Fibroblast of gingiva (primary cell): ENCODE data around the gene SLC41A1.

ENCODE experiments used
- DNase-seq: peaks from one replicate; pipeline ENCODE4 v3.0.0-alpha.2; 2011; ENCODE audit warnings: low read depth

SLC41A1 gene

DNA sequence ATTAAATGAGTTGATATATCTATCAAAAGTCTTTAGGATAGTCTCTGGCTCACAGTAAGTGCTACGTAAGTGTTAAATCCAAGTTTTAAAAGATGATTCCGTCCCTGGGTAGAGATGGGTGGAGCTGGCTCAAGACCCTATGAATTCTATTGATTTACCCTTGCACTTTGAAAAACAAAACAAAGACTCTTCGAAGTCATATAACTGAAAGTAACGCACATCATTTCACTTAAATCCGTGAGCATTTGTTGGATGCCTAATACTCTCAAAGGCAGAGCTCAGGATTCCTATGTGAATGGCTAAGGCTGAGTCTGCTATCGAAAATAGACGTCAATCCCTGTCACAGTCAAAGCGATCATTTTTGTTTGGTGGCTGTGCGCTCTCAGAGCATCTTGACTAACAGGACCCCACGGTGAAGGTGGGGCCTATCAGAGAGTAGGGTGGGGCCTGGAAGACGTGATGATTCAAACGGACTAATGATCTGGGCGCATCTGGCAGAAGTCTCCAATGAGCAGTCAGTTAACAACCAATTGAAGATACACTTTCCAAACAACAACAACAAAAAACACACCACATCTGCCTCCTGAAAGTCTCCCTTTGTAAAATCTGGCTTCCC, 61.9 kb downstream of the SLC41A1 start:
- no peak for DNase-seq

DNA sequence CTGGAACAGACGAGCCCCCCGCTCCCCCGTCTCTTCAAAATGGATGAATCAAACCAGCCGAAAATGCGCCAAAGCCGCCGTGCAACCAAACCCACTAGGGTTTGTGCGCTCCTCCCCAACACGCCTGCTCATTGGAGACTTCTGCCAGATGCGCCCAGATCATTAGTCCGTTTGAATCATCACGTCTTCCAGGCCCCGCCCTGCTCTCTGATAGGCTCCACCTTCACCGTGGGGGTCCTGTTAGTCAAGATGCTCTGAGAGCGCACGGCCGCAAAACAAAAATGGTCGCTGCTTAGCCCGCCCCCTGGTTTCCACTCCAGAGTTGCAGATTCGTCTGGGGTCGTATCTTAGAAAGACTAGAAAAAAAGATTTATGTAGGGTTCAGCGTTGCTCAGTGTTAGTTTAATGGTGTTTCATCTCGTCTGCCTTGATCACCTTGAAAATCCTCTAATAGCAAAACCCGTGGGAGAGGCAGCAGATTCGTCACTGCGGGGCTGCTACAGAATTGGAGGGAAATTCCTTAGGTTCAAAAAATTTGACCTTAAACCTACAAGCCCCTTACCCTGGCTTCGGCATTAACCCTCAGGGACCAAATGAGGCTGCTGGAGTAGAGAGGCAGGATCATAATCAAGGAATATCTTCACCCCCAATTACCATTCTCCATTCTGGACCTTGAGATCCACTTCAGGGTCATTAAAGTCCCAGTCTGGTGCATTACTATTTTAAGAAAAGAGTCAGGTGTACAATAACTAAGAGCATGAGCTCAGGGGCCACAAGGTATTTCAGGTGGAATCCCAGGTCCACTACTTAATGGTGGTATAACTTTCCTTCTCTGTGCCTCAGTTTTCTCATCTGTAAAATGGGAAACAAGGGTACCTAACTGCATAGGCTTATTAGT, 62.6 kb downstream of the SLC41A1 start, which contains the start of gene NUCKS1:
Gene NUCKS1, minus strand, starts transcription at position 45 of the 898 bp plus-strand sequence. CDS start 209 bp downstream, outside the sequence.
- peak; percentile 100 for DNase-seq

DNA sequence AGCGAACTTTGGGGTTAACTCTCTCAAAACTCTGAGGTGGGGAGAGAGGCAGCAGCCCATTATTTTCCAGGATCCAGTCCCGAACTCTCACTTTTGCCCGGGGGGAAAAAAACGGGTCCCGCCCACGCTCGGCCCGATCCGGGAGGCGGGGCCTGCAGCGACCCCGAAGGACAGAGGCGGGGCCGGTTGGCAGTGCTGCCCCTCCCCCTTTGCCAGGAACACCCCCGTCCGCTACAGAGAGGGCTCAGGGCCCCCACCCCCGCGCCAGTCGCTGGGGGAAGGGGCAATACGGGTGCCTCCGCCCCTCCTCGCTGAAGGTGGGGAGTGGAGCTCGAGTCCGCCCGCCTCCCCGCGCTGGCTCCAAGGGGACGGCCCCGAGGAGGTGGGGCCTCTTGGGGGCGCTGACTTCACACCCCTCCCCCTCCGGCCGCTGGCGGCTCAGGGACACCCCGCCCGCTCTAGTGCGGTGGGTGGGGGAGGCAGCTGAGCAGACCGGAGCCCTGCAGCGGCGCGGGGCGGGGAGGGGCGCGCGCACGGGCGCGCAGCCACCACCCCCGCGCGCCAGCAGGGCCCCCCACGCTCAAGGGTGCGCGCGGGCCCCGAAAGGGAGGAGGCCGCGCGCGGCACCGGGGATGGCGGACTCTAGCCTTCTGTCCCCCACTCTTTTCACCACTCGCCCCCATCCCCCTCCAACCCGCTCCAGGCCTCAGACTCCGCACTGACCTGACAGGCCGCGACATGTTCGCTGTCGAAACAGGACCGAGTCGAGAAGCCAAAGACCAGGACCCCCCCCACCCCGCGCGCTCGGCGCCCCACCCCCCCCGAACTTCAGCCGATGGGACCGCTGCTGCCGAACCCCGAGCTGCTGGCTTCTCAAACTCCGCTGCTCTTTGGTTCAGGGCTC, 63.5 kb downstream of the SLC41A1 start:
- DNase-seq, result peak; percentile 97

DNA sequence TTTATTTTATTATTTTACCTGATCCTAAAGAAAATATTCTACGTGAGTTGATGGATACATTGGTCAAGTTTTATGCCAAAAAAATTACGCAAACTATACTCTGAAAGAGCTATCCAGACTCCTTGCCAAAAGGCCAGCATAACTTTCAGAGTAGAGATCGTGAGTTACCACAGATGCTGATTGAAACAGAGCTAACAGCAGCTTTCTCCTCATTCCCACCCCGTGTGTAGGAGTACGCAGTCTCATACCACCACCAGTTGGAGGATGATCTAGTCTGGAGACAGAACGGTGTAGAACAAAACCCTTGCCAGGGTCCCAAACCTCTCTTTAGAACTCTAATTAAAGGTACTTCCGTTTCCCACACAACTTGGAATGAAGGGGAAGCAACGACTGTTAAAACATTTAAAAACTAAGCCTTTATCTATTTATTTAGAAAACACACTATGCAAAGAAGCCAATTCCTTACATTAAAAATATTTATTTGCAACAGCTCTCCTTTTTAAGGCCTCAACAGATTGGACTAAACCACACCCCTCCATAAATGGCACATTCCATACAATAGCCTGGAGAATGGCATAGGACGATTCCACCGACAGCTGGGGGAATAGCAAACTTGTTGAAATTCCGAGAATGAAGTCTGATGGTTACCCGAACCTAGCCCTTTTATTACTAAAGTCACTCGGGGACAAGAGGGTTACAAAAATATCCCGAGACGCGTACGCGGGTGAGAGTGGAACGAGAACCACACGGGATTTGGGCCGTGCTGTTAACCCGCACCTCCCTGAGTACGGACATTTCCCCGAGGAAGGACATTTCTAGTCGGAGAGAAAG, 64.4 kb downstream of the SLC41A1 start:
- DNase-seq, result peak; percentile 71

DNA sequence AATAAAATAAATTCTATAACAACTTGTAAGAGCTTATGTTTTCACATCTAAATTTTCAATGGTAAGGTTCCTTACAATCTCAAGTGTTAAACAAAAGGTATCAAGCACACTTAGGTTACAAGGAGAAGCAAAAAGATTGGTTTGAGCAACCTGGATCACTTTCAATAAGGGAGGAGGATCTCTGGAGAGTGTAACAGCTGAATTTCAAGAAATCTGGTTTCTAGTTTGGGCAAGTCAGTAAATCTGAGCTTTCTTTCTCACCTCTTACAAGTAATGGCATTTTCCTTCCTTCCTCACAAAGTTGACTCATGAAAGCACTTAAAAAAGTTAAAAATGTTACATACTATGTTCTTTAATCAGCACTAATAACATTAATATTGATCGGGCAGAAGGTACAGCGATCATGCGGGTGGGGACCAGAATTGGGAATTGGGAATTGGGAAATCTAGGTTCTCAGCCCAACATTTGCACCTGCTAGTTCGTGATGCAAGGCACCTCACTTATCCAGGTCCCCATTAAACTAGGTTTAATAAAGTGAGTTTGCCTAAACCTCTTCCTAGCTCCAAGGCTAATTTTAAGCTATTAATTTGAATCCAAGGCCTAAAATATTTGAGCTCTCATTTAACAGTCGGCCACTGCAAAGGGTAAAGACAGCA, 66.1 kb downstream of the SLC41A1 start:
- DNase-seq, result no peak

DNA sequence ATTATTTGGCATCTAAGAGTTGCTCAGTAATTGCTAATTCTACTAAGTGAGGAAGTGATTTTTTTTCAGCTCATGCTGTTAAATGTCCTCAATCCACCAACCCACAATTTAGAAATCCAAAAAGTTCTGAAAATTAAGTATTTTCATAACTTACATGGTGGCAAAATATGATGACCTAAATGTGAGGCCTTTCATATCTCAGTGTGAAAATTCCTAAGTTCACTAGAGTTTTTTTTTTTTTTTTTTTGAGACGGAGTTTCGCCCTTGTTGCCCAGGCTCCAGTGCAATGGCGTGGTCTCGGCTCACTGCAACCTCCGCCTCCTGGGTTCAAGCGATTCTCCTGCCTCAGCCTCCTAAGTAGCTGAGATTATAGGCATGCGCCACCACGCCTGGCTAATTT, 68.6 kb downstream of the SLC41A1 start:
- DNase-seq, result no peak

DNA sequence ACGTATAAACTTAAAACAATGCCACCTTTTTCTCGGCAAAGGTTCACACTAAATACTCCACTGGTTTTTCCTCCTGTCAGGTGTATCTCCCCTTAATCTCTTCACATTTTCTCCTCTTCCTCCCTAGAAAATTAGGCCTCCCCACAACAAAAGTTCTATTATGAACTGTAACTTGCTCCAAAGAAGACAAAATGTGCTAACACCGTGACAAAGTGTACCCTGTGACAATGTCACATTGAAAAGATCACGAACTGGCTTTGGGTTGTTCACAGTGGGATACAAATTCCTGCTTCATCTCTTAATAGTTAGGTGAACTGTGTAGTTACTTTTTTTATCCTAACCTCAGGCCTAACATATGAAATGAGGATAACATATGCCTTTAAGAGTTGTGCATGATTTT, 69.0 kb downstream of the SLC41A1 start:
- DNase-seq, result no peak

DNA sequence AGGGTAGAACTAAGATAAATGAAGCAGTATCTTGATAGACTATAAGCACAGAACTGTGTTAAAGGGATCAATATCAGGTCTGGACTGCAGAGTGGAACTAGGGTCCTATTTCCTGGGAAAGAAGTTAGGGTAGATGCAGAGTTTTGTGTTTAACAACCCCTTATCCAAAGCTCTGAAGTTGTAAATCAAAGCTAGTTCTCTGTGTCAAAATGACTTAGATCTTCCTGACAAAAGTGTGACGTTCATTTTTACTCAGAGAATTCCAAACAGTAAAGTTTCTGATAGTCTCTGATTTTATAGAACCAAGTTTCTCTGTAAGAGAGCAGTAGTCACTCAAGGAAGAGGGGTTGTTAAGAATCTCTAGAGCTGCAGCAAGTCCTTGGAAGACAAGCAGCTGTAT, 71.3 kb downstream of the SLC41A1 start:
- no peak for DNase-seq

DNA sequence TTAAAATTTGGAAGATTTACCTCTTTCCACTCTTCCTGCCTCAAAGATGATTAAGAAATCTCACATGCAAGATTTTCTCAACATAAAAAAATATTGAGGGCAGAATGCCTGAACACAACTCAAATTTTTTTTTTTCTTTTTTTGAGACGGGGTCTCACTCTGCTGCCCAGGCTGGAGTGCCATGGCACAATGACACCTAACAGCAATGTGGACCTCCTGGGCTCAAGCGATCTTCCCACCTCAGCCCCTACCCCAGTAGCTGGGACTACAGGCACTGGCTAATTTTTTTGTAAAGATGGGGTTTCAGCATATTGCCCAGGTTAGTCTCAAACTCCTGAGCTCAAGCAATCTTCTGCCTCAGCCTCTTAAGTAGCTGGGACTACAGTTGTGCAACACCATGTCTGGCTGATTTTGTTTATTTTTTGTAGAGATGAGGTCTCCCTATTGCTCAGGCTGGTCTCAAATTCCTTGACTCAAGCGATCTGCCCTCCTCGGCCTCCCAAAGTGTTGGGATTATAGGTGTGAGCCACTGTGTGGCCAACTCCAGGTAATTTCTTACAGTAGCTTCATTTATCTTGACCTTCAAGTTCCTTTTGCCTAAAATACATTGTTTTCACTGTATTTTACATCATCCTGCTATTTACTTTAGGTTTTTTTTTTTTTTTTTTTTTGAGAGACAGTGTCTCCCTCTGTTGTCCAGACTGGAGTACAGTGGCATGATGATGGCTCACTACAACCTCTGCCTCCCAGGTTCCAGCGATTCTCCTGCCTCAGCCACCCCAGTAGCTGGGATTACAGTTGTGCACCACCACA, 73.4 kb downstream of the SLC41A1 start:
- DNase-seq, result peak; percentile 85
